K562 (cell line): ENCODE measurements around the gene SH3BGRL3. TPM values are rescaled to one million over a fixed set of nuclear protein-coding genes. Genes with fewer than 3 reads are reported as not detected.

Experiments used
- ARID1B ChIP-seq: fragments of 450-650 bp; IDR thresholded peaks from 2 replicates; pipeline ENCODE4 v1.6.1; 2016; ENCODE audit warnings: antibody characterized with exemption, mild to moderate bottlenecking, inconsistent platforms
- ARID3A ChIP-seq: IDR thresholded peaks from 2 replicates; pipeline ENCODE4 v1.6.1; 2012; ENCODE audit warnings: low read depth, low read length, improper control_type of control experiment, borderline replicate concordance
- CBFA2T2 ChIP-seq: fragments of 450-650 bp; conservative IDR thresholded peaks from 2 replicates; pipeline ENCODE4 v1.6.1; 2017; ENCODE audit warnings: mild to moderate bottlenecking
- CHD2 ChIP-seq: IDR thresholded peaks from 2 replicates; pipeline ENCODE4 v1.6.1; 2011; ENCODE audit warnings: low read depth, low read length
- CREM ChIP-seq: IDR thresholded peaks from 2 replicates; pipeline ENCODE4 v1.6.1; 2014; ENCODE audit warnings: antibody characterized with exemption, low read depth
- ELF4 ChIP-seq: fragments of 450-650 bp; formaldehyde crosslinking; IDR thresholded peaks from 2 replicates; pipeline ENCODE4 v1.4.0; 2022; ENCODE audit warnings: missing genetic modification characterization
- HDAC3 ChIP-seq: fragments of 450-650 bp; IDR thresholded peaks from 2 replicates; pipeline ENCODE4 v1.6.1; 2018; ENCODE audit warnings: borderline replicate concordance, mild to moderate bottlenecking, moderate library complexity; ENCODE audit not compliant: partially characterized antibody
- MAFK ChIP-seq: IDR thresholded peaks from 2 replicates; pipeline ENCODE4 v1.6.1; 2011; ENCODE audit warnings: low read length, improper control_type of control experiment
- MTA2 ChIP-seq: fragments of 450-650 bp; IDR thresholded peaks from 2 replicates; pipeline ENCODE4 v1.6.1; 2016; ENCODE audit warnings: low read depth
- NR3C1 ChIP-seq: sonication (generic); formaldehyde crosslinking; IDR thresholded peaks from 2 replicates; pipeline ENCODE4 v1.8.1; 2022; ENCODE audit warnings: missing genetic modification reagents
- NR4A1 ChIP-seq, 2 experiments: fragments of 250-450 bp in 1 of 2; fragments of 450-650 bp in 1 of 2; sonication (Bioruptor Pico) in 1 of 2; IDR thresholded peaks; 2 replicates each; pipeline versions ENCODE4 v1.4.0 to v1.6.1; 2016 to 2020; ENCODE audit warnings: mild to moderate bottlenecking in 2 of 2, missing compliant biosample characterization in 1 of 2, missing genetic modification characterization in 1 of 2, moderate library complexity in 1 of 2
- NUFIP1 ChIP-seq: fragments of 450-650 bp; IDR thresholded peaks from 2 replicates; pipeline ENCODE4 v1.6.1; 2018; ENCODE audit not compliant: partially characterized antibody
- RAD51 ChIP-seq: fragments of 450-650 bp; IDR thresholded peaks from 2 replicates; pipeline ENCODE4 v1.7.1; 2016; ENCODE audit warnings: low read depth, mild to moderate bottlenecking, borderline replicate concordance
- TAF1 ChIP-seq: IDR thresholded peaks from 2 replicates; pipeline ENCODE4 v1.6.1; 2011; ENCODE audit warnings: mild to moderate bottlenecking, low read length, moderate library complexity; ENCODE audit not compliant: insufficient read depth, control insufficient read depth, severe bottlenecking; ENCODE audit errors: extremely low read depth
- TFAP4 ChIP-seq: sonication (generic); formaldehyde crosslinking; IDR thresholded peaks from 2 replicates; pipeline ENCODE4 v1.8.0; 2022; ENCODE audit warnings: missing genetic modification reagents, mild to moderate bottlenecking, moderate library complexity, borderline replicate concordance
- THRA ChIP-seq: fragments of 450-650 bp; IDR thresholded peaks from 2 replicates; pipeline ENCODE4 v1.6.1; 2017; ENCODE audit warnings: mild to moderate bottlenecking, moderate library complexity
- TRIM28 ChIP-seq: fragments of 450-650 bp; IDR thresholded peaks from 2 replicates; pipeline ENCODE4 v1.6.1; 2017
- ZKSCAN8 ChIP-seq: fragments of 200-800 bp; sonication (Bioruptor generic); IDR thresholded peaks from 2 replicates; pipeline ENCODE4 v1.6.1; 2016; ENCODE audit warnings: missing genetic modification characterization, missing compliant biosample characterization
- ZMIZ1 ChIP-seq, 2 experiments: fragments of 150-350 bp in 1 of 2; IDR thresholded peaks; 2 replicates each; pipeline ENCODE4 v1.6.1; 2012 to 2016; ENCODE audit warnings: low read depth in 2 of 2, low read length in 2 of 2, mild to moderate bottlenecking in 1 of 2, moderate library complexity in 1 of 2
- ZNF140 ChIP-seq: fragments of 250-450 bp; sonication (Bioruptor Pico); IDR thresholded peaks from 2 replicates; pipeline ENCODE4 v1.8.0; 2021; ENCODE audit warnings: moderate library complexity, mild to moderate bottlenecking, inconsistent platforms
- ZNF212 ChIP-seq: fragments of 450-650 bp; formaldehyde crosslinking; IDR thresholded peaks from 2 replicates; pipeline ENCODE4 v1.4.0; 2020; ENCODE audit warnings: mild to moderate bottlenecking
- ZSCAN29 ChIP-seq: fragments of 450-650 bp; IDR thresholded peaks from 2 replicates; pipeline ENCODE4 v1.6.1; 2017
- polyA plus RNA-seq, 8 experiments: library from polyadenylated mRNA; depleted of rRNA in 4 of 8; stranded (reverse) in 5 of 8; unstranded in 3 of 8; fragments of >200 nt; fragmentation: Nextera tagmentation in 2 of 8; fragmentation: Illumina TruSeq in 1 of 8; extraction: Ambion mirVana in 2 of 8; extraction: Trizol in 1 of 8; gene quantifications; 2 replicates each; pipeline versions ENCODE4 v1.2.1 to v1.2.3, GENCODE V29; 2011 to 2014; ENCODE audit warnings: inconsistent platforms in 1 of 8, missing spikeins in 1 of 8
- total RNA-seq, 7 experiments: library from RNA; depleted of rRNA in 6 of 7; stranded (reverse); fragments of >200 nt in 6 of 7; fragmentation: Illumina TruSeq in 2 of 7; extraction: Trizol in 2 of 7; gene quantifications; 2 replicates each; pipeline versions ENCODE4 v1.2.1 to v1.2.3, GENCODE V29; 2011 to 2021; ENCODE audit warnings: low replicate concordance in 1 of 7

Gene SH3BGRL3
- total and polyA plus RNA-seq, 9 of the 15 experiments (the other 6 are each of a cell fraction or from before 2014, with no cell fraction given) = 30.3 to 140 (median 54.2) TPM

GRCh38 chr1:26321315-26322041, 41.6 kb downstream of the SH3BGRL3 start (continued):
- TF ChIP-seq NR4A1 (CRISPR knock-in tag; IDR thresholded peaks at IDR 0.05) = no peak
- TF ChIP-seq NR4A1 (tag; IDR thresholded peaks at IDR 0.05) = no peak
- TF ChIP-seq CREM = peak; percentile 56
- no peak for TF ChIP-seq ZSCAN29
- TF ChIP-seq ZMIZ1 (IDR thresholded peaks at IDR 0.05; ENCODE audit: low read depth in 2 of 2, low read length in 2 of 2) = no peak
- TF ChIP-seq HDAC3 = no peak
- TF ChIP-seq ZNF140 (CRISPR knock-in tag) = no peak
- no peak for TF ChIP-seq THRA
- no peak for TF ChIP-seq ARID3A
- TF ChIP-seq TRIM28 = no peak
- TF ChIP-seq CHD2 = peak; percentile 81
- no peak for TF ChIP-seq ZNF212 (CRISPR knock-in tag)
- no peak for TF ChIP-seq MTA2
- TF ChIP-seq MAFK = no peak
- TF ChIP-seq TAF1 = no peak
- TF ChIP-seq NUFIP1 = no peak
- no peak for TF ChIP-seq ZKSCAN8 (CRISPR knock-in tag)
- TF ChIP-seq ARID1B = no peak
- peak; percentile 15; the same call in 1 of the 2 replicates for TF ChIP-seq RAD51
- no peak for TF ChIP-seq CBFA2T2
- peak; percentile 64; the same call in 1 of the 2 replicates for TF ChIP-seq TFAP4 (CRISPR knock-in tag)
- no peak for TF ChIP-seq NR3C1
- TF ChIP-seq ELF4 = no peak
